Fibroblast of mammary gland (primary cell): ENCODE results near the gene GPR45.

ENCODE experiments used
- DNase-seq: peaks from one replicate; pipeline ENCODE4 v3.0.0-alpha.2; 2010; ENCODE audit warnings: low read depth
- H3K4me3 ChIP-seq: 2 replicates; pipeline ENCODE4 v1.5.1; 2011; ENCODE audit warnings: low read depth, mild to moderate bottlenecking, low read length, moderate library complexity; ENCODE audit not compliant: control insufficient read depth
- TF ChIP-seq, protein P1 (sequence below): conservative IDR thresholded peaks from 2 replicates; pipeline ENCODE4 v1.5.1; 2011; ENCODE audit warnings: low read depth, low read length, inconsistent platforms; ENCODE audit not compliant: control insufficient read depth, insufficient read depth

GPR45 gene, protein sequence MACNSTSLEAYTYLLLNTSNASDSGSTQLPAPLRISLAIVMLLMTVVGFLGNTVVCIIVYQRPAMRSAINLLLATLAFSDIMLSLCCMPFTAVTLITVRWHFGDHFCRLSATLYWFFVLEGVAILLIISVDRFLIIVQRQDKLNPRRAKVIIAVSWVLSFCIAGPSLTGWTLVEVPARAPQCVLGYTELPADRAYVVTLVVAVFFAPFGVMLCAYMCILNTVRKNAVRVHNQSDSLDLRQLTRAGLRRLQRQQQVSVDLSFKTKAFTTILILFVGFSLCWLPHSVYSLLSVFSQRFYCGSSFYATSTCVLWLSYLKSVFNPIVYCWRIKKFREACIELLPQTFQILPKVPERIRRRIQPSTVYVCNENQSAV

DNA sequence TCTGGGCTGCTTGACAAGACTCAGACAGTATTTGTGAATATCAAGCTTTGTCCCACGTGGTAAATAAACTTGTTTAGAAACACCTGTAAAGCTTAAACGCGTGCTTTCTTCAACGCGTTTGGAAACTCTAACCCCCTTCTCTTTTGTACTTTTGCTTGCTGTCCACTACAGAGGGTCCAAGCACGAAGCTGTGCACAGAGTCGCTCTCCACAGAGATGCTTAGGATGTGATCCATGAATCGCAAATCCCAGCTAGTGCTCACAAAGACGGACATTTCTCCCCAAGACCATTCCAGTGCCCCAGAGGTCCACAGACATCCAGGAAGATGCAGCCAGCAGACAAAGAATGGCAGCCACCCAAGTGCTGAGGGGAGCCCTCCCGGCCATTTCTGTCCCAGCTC lies at the start of gene GPR45:
GPR45 (plus strand) TSS at position 301 of the 400 bp plus-strand sequence. CDS start 116 bp downstream, outside the sequence.
- no peak within 1 kb of the TSS for H3K4me3 ChIP-seq
- DNase-seq = no peak
- TF ChIP-seq, protein P1, sequence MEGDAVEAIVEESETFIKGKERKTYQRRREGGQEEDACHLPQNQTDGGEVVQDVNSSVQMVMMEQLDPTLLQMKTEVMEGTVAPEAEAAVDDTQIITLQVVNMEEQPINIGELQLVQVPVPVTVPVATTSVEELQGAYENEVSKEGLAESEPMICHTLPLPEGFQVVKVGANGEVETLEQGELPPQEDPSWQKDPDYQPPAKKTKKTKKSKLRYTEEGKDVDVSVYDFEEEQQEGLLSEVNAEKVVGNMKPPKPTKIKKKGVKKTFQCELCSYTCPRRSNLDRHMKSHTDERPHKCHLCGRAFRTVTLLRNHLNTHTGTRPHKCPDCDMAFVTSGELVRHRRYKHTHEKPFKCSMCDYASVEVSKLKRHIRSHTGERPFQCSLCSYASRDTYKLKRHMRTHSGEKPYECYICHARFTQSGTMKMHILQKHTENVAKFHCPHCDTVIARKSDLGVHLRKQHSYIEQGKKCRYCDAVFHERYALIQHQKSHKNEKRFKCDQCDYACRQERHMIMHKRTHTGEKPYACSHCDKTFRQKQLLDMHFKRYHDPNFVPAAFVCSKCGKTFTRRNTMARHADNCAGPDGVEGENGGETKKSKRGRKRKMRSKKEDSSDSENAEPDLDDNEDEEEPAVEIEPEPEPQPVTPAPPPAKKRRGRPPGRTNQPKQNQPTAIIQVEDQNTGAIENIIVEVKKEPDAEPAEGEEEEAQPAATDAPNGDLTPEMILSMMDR = no peak

DNA sequence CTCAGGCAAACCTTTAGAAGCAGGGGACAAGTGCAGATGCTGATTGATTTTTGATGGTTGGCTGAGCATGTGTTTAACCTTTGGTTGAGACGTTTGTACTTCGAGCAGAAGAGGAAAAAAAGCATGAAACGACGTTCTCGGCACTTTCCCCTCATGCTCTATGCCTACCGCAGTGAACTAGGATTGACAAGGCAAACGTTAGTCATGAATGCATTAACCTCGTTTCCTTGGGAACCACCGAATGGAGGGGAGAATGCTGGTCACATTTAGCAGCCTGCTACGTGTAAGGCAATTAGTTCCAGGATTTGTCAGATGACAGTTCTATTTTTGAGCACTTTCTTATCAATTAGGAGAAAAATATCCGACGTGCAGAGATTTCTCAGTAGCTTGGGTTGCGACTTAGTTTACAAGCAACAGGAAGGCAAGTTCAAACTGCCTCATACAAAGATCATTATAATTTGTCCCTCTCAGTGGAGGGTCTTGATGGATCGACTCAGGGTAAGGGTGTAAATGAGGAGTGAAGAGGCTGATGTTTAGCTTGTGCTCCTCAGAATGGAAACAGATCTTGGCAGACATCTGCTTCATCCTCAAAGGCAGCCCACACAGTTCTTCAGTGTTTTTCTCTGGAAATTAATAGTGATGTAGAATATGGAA lies 47.4 kb upstream of the GPR45 start:
- TF ChIP-seq, protein P1 = no peak
- no peak for DNase-seq
- no peak overlapping the region for H3K4me3 ChIP-seq

DNA sequence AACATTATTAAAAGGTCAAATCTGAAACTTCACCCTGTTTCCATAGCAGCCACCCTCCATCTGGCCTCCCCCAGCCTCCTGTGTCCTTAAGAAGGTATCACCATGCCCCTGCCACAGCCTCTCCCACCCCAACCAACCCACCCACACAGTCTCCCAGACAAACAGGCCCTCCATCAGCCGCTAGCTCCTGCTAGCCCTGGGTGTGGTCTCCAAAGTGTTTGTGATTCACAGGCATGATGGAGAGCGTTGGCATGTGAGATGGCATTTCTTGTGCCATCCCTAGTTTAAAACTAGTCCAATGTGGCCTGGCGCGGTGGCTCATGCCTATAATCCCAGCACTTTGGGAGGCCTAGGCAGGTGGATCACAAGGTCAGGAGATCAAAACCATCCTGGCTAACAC lies 44.9 kb upstream of the GPR45 start:
- TF ChIP-seq, protein P1 = no peak
- DNase-seq = no peak
- no peak overlapping the region for H3K4me3 ChIP-seq

DNA sequence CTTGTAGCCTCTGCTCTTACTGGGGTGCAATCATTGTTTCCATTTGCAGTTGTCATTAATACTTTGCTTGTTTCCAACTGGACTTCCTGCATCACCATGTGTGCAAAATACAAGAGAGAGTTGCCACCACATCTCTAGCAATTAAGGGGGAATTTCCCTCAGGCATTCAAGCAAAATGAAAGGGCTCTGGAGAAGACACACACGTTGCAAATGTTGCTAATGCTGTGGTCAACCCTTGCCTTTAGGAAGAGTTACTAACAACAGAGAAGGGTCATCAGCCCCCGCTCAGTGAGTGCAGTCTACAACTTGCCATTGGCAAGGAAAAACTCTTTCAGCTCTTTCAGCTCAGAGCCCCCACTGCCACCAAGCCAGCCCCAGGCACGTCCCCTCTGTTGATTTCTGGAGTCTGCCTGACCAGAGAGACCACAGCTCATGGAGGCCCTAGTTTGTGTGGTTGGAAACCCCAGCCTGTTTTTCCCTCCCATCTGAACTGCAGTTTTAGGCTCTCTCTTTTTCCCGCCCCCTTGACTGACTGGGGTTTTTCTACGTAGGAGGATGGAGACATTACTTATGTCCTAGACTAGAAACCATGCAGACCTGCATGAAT lies 25.9 kb upstream of the GPR45 start:
- DNase-seq = no peak
- no peak overlapping the region for H3K4me3 ChIP-seq
- TF ChIP-seq, protein P1 = no peak

DNA sequence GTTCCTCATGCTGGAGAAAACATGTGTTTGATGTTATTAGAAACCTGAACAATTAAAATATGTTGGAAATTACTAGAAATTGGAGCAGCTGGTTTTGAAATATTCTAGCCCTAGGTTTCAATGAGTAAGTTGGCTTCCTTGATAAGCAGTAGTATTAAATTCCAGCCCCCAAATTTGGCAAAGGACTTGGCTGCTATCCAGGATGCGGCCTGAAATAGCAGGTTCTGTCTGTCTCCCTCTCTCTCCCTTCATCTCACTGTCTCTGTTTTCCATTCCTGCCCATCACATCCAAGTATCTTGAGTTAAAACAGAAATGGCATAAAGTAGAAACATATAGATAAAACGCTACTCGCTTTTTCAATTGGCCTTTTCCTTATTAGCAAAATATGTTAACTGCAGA lies 20.9 kb upstream of the GPR45 start:
- DNase-seq = no peak
- TF ChIP-seq, protein P1 = no peak
- no peak overlapping the region for H3K4me3 ChIP-seq

DNA sequence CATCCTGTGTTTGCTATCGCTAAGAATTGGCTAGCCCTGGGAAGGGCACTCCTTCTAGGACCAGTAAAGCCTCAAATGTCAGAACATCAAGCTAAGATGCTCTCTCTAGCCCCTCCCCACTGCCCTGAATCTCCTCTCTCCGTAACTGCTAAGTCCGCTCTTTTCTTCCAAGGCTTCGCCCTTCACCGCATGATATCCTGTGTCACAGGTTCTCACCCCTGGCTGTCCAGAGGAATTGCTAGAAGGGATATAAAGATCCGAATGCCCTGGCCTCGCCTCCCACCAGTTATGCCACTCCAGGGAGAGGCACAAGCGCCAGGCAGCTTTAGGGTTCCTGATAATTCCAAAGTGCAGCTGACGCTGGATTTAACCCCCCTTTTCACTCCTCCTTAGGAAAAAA lies 17.1 kb upstream of the GPR45 start:
- no peak for DNase-seq
- TF ChIP-seq, protein P1 = no peak
- H3K4me3 ChIP-seq = no peak overlapping the region
